IPS-11a (cell line): ENCODE data around the gene EPB41L1.

ENCODE experiments used
- H3K4me3 ChIP-seq: one replicate; pipeline ENCODE4 v1.5.1; 2013; ENCODE audit warnings: low read depth, low read length, control low read depth

The EPB41L1 gene

GRCh38 chr20:36275441-36276189 lies 121.1 kb downstream of the EPB41L1 start:
- no peak overlapping the region for H3K4me3 ChIP-seq

GRCh38 chr20:36277546-36277945 lies 123.0 kb downstream of the EPB41L1 start:
- no peak overlapping the region for H3K4me3 ChIP-seq

- H3K4me3 ChIP-seq = no peak overlapping the region
These were observed 124.8 kb downstream of the EPB41L1 start for GRCh38 chr20:36279362-36279761.

GRCh38 chr20:36279776-36280175 lies 125.2 kb downstream of the EPB41L1 start:
- no peak overlapping the region for H3K4me3 ChIP-seq

GRCh38 chr20:36281785-36282380 lies 127.3 kb downstream of the EPB41L1 start:
- H3K4me3 ChIP-seq = no peak overlapping the region
